ENCODE results near the gene IGF1R.

The IGF1R gene

DNA sequence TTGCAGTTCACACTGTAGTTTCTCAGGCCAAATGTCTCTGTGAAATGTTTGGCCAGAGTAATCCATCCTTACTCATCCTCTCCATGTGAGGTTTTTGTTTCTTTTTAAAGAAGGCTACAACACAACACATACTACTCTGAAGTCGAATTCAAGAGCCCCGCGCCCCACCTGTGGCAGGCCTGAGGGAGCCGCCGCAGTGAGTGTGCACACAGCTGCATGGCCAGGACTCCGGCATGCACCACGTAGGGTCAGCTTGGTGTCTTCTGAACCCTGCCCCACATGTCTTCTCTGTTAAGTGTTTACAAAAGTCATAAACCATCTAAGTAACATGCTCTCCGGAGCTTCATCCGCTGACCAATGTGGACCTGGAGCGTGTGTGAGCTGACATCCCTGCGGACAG, 300.6 kb downstream of the IGF1R start:
- Histone ChIP-seq H4K20me1 (ENCODE audit: low read depth, low read length) (no peaks in the 10 kb centered on the region), H3K79me2 (ENCODE audit: insufficient read depth, low read length) (no peaks in the 10 kb centered on the region), H3K4me3 (ENCODE audit: insufficient read depth, low read length, poor library complexity, severe bottlenecking) (no peak overlapping the region), H3K9ac (ENCODE audit: low read length) (no peak overlapping the region), H3F3A (ENCODE audit: insufficient read depth) (no peaks in the 10 kb centered on the region), H3K9me3 (ENCODE audit: insufficient read depth, low read length) (no peaks in the 10 kb centered on the region), H2AFZ (ENCODE audit: low read depth, low read length, severe bottlenecking) (no peak overlapping the region), H3K9me2 (replicated peaks; ENCODE audit: insufficient read depth, low read length) (no peaks in the 10 kb centered on the region), H3K36me3 (ENCODE audit: low read length) (no peaks in the 10 kb centered on the region), H3K4me2 (ENCODE audit: low read depth, low read length, poor library complexity, severe bottlenecking) (no peak overlapping the region), H3K27me3 (ENCODE audit: low read length) (no peaks in the 10 kb centered on the region), H3K27ac (ENCODE audit: low read depth, low read length) (no peak overlapping the region)
- TF ChIP-seq EZH2phosphoT487 (conservative IDR thresholded peaks at IDR 0.05; ENCODE audit: low read length) (no peak), CTCF (IDR thresholded peaks at IDR 0.05; ENCODE audit: insufficient read depth, low read length, poor library complexity, severe bottlenecking) (no peak)

DNA sequence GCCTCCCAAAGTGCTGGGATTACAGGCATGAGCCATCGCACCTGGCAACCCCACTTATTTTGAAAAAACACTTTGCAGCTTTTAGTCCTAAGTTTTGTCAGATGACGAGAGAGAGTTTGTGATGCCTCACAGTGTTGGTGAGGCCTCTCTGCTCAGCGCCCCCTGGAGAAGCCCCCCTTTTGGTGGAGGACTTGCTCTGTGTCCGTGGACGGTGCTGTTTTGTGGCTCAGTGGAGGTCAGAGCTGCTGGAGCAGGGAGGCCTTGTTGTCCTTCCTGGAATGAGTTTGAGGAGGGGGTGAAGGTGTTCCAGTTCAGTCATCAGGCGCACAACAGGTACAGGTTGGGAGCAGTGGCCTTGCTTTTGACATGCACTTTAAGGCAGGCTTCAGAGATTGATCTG, 301.3 kb downstream of the IGF1R start:
- Histone ChIP-seq H3K4me3 (ENCODE audit: insufficient read depth, low read length, poor library complexity, severe bottlenecking) (no peak overlapping the region), H3K9ac (ENCODE audit: low read length) (no peak overlapping the region), H3K4me2 (ENCODE audit: low read depth, low read length, poor library complexity, severe bottlenecking) (no peak overlapping the region), H3K9me2 (replicated peaks; ENCODE audit: insufficient read depth, low read length) (no peaks in the 10 kb centered on the region), H3K27me3 (ENCODE audit: low read length) (no peaks in the 10 kb centered on the region), H4K20me1 (ENCODE audit: low read depth, low read length) (no peaks in the 10 kb centered on the region), H3K36me3 (ENCODE audit: low read length) (no peaks in the 10 kb centered on the region), H3K9me3 (ENCODE audit: insufficient read depth, low read length) (no peaks in the 10 kb centered on the region), H2AFZ (ENCODE audit: low read depth, low read length, severe bottlenecking) (no peak overlapping the region), H3K27ac (ENCODE audit: low read depth, low read length) (no peak overlapping the region), H3K79me2 (ENCODE audit: insufficient read depth, low read length) (no peaks in the 10 kb centered on the region), H3F3A (ENCODE audit: insufficient read depth) (no peaks in the 10 kb centered on the region)
- TF ChIP-seq EZH2phosphoT487 (conservative IDR thresholded peaks at IDR 0.05; ENCODE audit: low read length) (no peak), CTCF (IDR thresholded peaks at IDR 0.05; ENCODE audit: insufficient read depth, low read length, poor library complexity, severe bottlenecking) (no peak)

- H3K9me2 ChIP-seq (replicated peaks; ENCODE audit: insufficient read depth, low read length): no peaks in the 10 kb centered on the region
- no peaks in the 10 kb centered on the region for H3K36me3 ChIP-seq (ENCODE audit: low read length)
- H3F3A ChIP-seq (ENCODE audit: insufficient read depth): no peaks in the 10 kb centered on the region
- H3K27ac ChIP-seq (ENCODE audit: low read depth, low read length): no peak overlapping the region
- no peaks in the 10 kb centered on the region for H4K20me1 ChIP-seq (ENCODE audit: low read depth, low read length)
- no peak overlapping the region for H3K9ac ChIP-seq (ENCODE audit: low read length)
- no peaks in the 10 kb centered on the region for H3K9me3 ChIP-seq (ENCODE audit: insufficient read depth, low read length)
- H3K27me3 ChIP-seq (ENCODE audit: low read length): no peaks in the 10 kb centered on the region
- H3K4me2 ChIP-seq (ENCODE audit: low read depth, low read length, poor library complexity, severe bottlenecking): no peak overlapping the region
- no peak overlapping the region for H3K4me3 ChIP-seq (ENCODE audit: insufficient read depth, low read length, poor library complexity, severe bottlenecking)
- no peak overlapping the region for H2AFZ ChIP-seq (ENCODE audit: low read depth, low read length, severe bottlenecking)
- H3K79me2 ChIP-seq (ENCODE audit: insufficient read depth, low read length): no peaks in the 10 kb centered on the region
- no peak for TF ChIP-seq EZH2phosphoT487 (conservative IDR thresholded peaks at IDR 0.05; ENCODE audit: low read length)
- no peak for TF ChIP-seq CTCF (IDR thresholded peaks at IDR 0.05; ENCODE audit: insufficient read depth, low read length, poor library complexity, severe bottlenecking)
Measured at GRCh38 chr15:98950248-98950647, 301.9 kb downstream of the IGF1R start.

- no peaks in the 10 kb centered on the region for H3K79me2 ChIP-seq (ENCODE audit: insufficient read depth, low read length)
- no peak for TF ChIP-seq CTCF (IDR thresholded peaks at IDR 0.05; ENCODE audit: insufficient read depth, low read length, poor library complexity, severe bottlenecking)
- TF ChIP-seq EZH2phosphoT487 (conservative IDR thresholded peaks at IDR 0.05; ENCODE audit: low read length): no peak
- no peaks in the 10 kb centered on the region for H3K9me2 ChIP-seq (replicated peaks; ENCODE audit: insufficient read depth, low read length)
- no peak overlapping the region for H3K4me3 ChIP-seq (ENCODE audit: insufficient read depth, low read length, poor library complexity, severe bottlenecking)
- no peaks in the 10 kb centered on the region for H4K20me1 ChIP-seq (ENCODE audit: low read depth, low read length)
- no peak overlapping the region for H3K9ac ChIP-seq (ENCODE audit: low read length)
- H3K9me3 ChIP-seq (ENCODE audit: insufficient read depth, low read length): no peaks in the 10 kb centered on the region
- no peak overlapping the region for H3K27ac ChIP-seq (ENCODE audit: low read depth, low read length)
- no peak overlapping the region for H3K4me2 ChIP-seq (ENCODE audit: low read depth, low read length, poor library complexity, severe bottlenecking)
- no peaks in the 10 kb centered on the region for H3K27me3 ChIP-seq (ENCODE audit: low read length)
- no peaks in the 10 kb centered on the region for H3K36me3 ChIP-seq (ENCODE audit: low read length)
- no peak overlapping the region for H2AFZ ChIP-seq (ENCODE audit: low read depth, low read length, severe bottlenecking)
- no peaks in the 10 kb centered on the region for H3F3A ChIP-seq (ENCODE audit: insufficient read depth)
Measured at GRCh38 chr15:98951004-98951403, 302.7 kb downstream of the IGF1R start.
